VCaP (cell line): ENCODE measurements around the gene ZNF132.

Source experiments
- H3K27ac ChIP-seq: fragments of 450-650 bp; 2 replicates; pipeline ENCODE4 v1.5.1; 2017
- TF ChIP-seq, protein P1 (sequence below): fragments of 450-650 bp; conservative IDR thresholded peaks from 2 replicates; pipeline ENCODE4 v1.5.1; 2017; ENCODE audit warnings: mild to moderate bottlenecking, moderate library complexity

ZNF132 gene

DNA sequence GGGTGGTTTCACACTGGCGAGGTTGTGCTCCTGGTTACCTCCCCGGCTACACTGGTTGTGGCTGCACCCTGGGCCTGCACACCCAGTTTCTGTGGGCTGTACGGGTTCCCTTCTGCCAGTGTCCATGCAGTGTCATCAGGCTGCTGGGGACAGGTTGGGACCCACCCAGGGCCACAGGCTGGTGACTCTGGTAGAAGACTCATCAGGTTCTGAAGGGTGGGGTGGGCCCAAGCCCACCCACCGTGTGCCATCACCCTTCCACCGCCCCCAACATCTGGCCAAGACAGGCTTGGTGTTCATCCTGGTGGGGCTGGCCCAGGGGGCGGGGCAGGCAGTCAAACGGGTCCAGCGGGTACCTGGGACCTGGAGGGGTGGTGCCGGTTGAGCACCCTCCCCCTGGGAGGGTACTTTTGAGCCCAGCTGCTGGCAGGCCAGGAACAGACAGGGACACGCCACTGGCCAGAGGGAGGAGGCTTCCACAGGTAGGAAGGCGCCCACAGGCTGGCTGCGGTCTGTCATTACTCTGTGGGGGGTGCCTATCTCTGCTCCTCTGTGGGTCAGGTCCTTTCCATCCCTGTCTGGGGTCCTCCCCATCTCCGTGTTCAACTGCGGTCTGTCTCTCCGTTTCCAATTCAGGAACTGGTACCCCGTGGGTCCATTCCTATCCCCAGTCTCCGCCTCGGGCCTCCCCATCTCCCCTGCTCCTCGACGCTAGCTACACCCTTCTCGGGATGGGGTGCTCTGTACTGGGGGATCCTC lies 44.6 kb downstream of the ZNF132 start, which contains the start of gene RNF225:
TSS of gene RNF225 (plus strand) at position 437 of the 759 bp plus-strand sequence. CDS start 434 bp downstream, outside the sequence.
- TF ChIP-seq, protein P1, sequence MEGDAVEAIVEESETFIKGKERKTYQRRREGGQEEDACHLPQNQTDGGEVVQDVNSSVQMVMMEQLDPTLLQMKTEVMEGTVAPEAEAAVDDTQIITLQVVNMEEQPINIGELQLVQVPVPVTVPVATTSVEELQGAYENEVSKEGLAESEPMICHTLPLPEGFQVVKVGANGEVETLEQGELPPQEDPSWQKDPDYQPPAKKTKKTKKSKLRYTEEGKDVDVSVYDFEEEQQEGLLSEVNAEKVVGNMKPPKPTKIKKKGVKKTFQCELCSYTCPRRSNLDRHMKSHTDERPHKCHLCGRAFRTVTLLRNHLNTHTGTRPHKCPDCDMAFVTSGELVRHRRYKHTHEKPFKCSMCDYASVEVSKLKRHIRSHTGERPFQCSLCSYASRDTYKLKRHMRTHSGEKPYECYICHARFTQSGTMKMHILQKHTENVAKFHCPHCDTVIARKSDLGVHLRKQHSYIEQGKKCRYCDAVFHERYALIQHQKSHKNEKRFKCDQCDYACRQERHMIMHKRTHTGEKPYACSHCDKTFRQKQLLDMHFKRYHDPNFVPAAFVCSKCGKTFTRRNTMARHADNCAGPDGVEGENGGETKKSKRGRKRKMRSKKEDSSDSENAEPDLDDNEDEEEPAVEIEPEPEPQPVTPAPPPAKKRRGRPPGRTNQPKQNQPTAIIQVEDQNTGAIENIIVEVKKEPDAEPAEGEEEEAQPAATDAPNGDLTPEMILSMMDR: no peak
- H3K27ac ChIP-seq: peak within 1 kb of the TSS; percentile 28

DNA sequence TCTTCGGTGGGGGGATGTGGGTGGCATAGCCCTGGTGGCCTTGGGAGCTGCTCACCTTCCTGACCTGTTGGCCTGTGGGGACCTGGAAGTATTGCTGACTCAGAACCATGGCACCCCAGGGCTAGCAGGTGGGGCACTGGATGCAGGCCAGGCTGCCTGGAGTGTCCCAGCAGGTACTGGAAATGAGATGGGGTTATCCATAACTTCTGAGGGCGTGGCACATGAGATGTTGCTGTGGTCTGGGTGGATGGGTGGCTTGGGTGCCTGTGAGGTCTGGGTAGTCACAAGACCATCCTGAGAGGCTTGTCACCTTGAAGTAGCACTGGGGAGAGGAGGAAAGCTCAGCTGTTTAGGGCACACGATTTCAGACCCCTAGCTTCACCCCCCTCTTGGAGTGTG lies 45.1 kb downstream of the ZNF132 start:
- TF ChIP-seq, protein P1: no peak
- peak overlapping the region; percentile 28; the same call in 1 of the 2 replicates for H3K27ac ChIP-seq

DNA sequence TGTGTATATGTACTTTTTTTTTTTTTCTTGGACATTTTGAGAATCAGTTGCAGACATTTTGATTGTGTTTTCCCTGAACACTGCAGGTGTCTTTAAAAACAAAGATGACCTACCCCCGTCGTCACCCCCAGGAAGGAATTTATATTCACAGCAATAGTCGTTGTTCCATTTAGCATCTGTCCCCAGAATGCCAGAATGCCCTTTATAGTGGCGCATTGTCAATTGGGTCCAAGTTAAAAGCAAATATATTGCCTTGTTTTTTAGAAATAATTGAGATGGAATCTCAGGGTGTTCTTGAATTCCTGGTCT lies 46.3 kb downstream of the ZNF132 start:
- no peak overlapping the region; the same call in 1 of the 2 replicates for H3K27ac ChIP-seq
- TF ChIP-seq, protein P1: no peak

DNA sequence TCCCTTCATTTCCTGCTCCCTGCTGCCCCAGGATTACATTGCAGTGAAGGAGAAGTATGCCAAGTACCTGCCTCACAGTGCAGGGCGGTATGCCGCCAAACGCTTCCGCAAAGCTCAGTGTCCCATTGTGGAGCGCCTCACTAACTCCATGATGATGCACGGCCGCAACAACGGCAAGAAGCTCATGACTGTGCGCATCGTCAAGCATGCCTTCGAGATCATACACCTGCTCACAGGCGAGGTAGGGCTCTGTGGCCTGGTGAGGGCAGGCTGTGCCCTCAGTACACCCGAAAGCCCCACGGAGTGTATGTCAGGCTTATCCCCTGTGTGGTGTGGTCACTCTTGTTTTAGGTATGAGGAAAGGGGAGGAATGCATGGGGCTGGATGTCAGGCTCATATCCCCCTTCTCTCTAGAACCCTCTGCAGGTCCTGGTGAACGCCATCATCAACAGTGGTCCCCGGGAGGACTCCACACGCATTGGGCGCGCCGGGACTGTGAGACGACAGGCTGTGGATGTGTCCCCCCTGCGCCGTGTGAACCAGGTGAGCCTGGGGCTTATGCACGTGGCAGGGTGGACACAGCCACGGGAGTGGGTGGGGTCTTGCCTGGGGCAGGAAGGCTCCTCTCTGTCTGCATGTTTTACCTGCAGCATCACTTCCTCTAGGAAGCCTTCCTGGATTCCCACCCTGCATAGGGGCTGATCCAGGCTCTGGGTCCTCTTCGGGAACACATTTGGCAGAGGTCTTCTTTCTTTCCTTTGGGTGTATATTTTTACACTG lies 46.8 kb downstream of the ZNF132 start:
- TF ChIP-seq, protein P1: no peak
- H3K27ac ChIP-seq: no peak overlapping the region; the same call in 1 of the 2 replicates

DNA sequence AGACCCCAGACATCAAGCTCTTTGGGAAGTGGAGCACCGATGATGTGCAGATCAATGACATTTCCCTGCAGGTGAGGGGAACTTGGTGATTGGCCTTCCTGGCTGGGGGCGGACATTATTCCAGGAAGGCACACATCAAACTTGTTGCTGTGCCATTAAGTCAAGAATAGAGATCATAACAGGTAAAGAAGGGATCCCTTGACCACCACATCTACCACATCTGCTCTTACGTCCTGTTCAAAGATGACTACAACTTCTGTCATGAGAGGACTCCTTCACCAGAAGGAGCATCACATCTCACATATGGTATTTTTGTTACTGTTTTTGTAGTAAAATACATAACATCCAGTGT lies 51.8 kb downstream of the ZNF132 start:
- TF ChIP-seq, protein P1: no peak
- peak overlapping the region; percentile 100 for H3K27ac ChIP-seq

DNA sequence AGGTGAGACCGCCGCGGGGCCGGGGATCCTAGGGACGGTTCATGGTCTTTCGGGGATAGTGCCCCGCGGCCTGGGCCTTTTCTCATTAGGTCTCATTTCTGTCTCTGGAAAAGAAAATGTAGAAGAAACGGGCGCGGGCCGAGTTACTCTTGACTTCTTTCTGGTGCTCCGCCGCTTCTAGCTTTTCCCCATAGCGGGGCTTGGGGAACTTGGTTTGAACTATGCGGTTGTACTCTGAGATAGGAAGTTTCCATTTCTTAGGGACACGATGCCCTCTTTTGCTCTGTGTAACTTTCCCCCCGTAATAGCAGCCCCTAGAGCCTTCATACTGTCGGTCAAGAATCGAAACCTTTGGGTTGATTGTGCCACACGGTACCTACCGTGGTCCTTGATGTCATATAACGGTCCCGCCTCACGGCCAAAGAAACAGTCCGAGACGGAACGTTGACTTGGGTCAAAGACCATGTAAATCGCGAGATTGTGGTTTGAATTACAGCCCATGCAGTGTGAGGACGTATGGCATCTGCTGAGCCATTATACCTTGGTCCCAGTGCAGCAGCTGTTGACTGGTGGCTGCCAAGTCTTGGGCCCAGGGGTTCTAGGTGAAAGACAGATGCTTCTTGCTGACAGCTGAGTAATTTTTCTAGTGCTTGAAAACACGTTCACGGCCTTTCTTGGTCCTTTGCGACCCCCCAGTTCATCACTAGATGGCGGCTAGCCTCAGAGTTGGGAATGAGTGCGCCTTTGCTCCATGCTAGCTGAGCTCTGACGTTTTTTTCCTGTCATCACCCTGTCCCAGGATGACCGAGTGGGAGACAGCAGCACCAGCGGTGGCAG lies 52.4 kb downstream of the ZNF132 start:
- peak overlapping the region; percentile 100 for H3K27ac ChIP-seq
- TF ChIP-seq, protein P1: 0 out of 2 replicates have a peak, but pooled peaks have one; percentile 7
